Astrocyte of the spinal cord (primary cell): ENCODE measurements around the gene ASB18.

Experiments
- DNase-seq: peaks from one replicate; pipeline ENCODE4 v3.0.0; 2011; ENCODE audit warnings: low read depth, low spot score
- H3K4me3 ChIP-seq: 2 replicates; pipeline ENCODE4 v1.5.1; 2011; ENCODE audit warnings: low read depth, mild to moderate bottlenecking, low read length, moderate library complexity
- CTCF ChIP-seq: IDR thresholded peaks from 2 replicates; pipeline ENCODE4 v1.5.1; 2012; ENCODE audit warnings: low read depth, mild to moderate bottlenecking, low read length, inconsistent platforms
- in situ Hi-C: cut with HindIII; loops from 2 replicates; pipeline ENCODE4 v1.10.0; 2017; ENCODE audit warnings: low sequenced_read_pairs

The ASB18 gene

GRCh38 chr2:236158969-236159777 is 105.0 kb downstream of the ASB18 start:
- in situ Hi-C loops: no loop called here
- no peak for TF ChIP-seq CTCF
- DNase-seq: no peak
- no peak overlapping the region for H3K4me3 ChIP-seq

- in situ Hi-C loops: no loop called here
- TF ChIP-seq CTCF: no peak
- H3K4me3 ChIP-seq: no peak overlapping the region
- DNase-seq: no peak
Observed at GRCh38 chr2:236157815-236158498, 106.2 kb downstream of the ASB18 start.

- no peak for TF ChIP-seq CTCF
- H3K4me3 ChIP-seq: no peak overlapping the region
- DNase-seq: no peak
- in situ Hi-C loops: no loop called here
Observed at GRCh38 chr2:236157366-236157765, 106.8 kb downstream of the ASB18 start.

- in situ Hi-C loops: no loop called here
- no peak for DNase-seq
- H3K4me3 ChIP-seq: no peak overlapping the region
- no peak for TF ChIP-seq CTCF
Observed at GRCh38 chr2:236156860-236157194, 107.4 kb downstream of the ASB18 start.

GRCh38 chr2:236156095-236156859 is 107.9 kb downstream of the ASB18 start:
- DNase-seq: no peak
- no peak overlapping the region for H3K4me3 ChIP-seq
- no peak for TF ChIP-seq CTCF
- in situ Hi-C loops: no loop called here

- no peak for DNase-seq
- no peak overlapping the region for H3K4me3 ChIP-seq
- no peak for TF ChIP-seq CTCF
- in situ Hi-C loops: no loop called here
Observed at GRCh38 chr2:236155406-236155805, 108.8 kb downstream of the ASB18 start.
